NT2/D1 (cell line): ENCODE results near the gene MIPOL1.

Experiments
- YY1 ChIP-seq: IDR thresholded peaks from 2 replicates; pipeline ENCODE4 v1.6.1; 2011; ENCODE audit not compliant: insufficient read length, insufficient read depth
- ZNF274 ChIP-seq: IDR thresholded peaks from 2 replicates; pipeline ENCODE4 v1.6.1; 2011; ENCODE audit warnings: mild to moderate bottlenecking, low read depth, low read length

DNA sequence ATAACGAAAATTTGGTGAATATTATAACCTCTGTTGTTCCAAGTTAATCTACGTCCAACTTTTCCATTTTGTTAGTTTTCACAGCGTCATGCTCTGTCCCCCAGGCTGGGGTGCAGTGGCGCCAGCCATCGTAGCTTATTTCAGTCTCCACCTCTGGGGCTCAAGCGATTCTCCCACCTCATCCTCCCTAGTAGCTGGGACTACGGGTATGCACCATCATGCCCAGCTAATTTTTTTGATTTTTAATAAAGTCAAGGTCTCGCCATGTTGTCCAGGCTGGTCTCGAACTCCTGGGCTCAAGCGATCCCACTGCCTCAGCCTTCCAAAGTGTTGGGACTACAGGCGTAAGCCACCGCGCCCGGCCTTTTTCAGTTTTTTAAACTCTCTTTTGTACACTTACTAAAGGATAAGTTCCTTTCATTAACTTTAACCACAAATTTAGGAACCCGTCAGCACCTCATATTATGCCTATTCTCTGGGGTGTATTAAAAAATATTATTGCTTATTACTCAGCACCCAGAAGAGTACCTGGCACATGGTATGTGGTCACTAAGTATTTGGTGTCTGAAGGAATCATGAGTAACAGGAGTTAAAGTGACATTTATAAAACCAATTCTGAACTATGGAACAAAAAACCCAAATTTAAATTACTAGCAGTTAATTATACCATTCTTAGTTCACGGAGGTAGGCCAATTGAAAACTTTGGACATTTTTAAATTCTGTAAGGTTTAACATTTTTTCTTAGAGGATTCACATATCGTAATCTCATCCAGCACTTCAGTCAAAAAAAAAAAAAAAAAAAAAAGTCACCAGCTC, 925 bp upstream of the MIPOL1 start:
- TF ChIP-seq ZNF274: no peak
- no peak for TF ChIP-seq YY1
